Measurements from ENCODE around the gene TUBB2B.

The TUBB2B gene

DNA sequence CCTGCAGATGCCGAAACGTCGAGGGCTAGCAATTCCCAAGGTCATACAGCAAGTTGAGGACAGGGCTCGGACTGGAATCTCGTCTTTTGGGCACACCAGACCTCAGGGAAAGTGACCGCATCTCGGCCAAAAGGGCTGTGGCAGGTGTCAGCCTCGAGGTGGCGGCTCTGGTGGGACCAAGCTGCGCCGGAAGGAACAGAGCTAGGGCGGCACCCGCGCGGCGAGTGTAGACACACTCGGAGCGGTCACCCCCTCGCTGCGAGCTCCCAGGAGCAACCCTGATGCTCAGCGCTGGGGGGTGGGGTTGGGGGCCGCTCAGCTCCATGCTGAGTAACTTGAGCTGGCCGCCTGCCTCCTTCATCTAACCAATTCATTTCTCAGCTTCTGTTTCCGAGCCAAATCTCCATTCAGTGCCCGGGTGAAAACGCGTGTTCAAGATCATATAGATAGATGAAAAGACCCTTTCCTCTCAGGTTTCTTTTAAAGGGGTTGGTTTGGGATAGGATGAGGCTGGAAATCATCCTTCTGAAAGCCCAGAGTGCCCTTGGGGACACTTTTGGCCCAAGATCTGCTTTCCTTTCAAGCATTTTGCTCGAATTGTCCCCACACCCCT, 2.2 kb upstream of the TUBB2B start:
- TF ChIP-seq TAF1 (IDR thresholded peaks at IDR 0.05; ENCODE audit: low read depth) (no peak), CREB1 (IDR thresholded peaks at IDR 0.05; ENCODE audit: low read depth) (no peak), CEBPB (IDR thresholded peaks at IDR 0.05) (no peak)

DNA sequence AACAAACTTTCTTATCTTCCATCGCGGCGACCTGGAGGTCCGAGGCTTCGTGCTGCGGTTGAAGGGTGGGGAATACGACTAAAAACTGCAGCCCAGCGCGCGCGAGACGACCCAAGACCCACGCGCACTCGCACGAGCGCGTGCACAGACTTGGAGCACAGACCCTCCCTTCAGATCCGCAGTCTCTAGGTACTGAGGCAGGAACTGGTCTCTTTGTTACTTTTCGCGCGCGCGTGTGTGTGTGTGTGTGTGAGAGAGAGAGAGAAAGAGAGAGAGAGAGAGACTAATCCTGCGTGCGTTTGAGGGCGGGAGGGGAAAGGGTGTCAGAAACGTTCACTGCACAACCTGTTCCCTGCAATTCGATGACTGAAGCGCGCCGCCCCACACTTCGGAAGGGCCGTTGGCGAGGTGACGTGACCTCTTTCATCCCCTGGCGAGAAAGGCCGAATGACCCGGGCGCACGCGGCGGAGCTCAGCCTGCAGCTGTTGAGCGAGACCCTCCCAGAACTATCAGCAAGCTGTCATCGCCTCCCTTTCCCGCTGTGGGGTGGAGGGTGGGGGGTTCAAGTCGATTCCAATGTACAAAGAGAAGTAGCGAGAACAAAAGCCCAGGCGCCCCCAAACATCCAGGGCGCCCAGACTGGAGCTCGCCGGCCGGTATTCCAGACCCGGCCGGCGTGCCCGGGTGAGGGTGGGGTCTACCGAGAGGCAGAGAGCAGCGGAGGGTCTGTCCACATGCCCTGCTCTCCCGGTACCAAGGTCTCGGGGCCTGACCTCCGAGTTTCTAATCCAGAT, 1.5 kb upstream of the TUBB2B start:
- TF ChIP-seq NFIC (IDR thresholded peaks at IDR 0.05) (no peak), ZBTB7A (IDR thresholded peaks at IDR 0.05; ENCODE audit: low read depth) (peak; percentile 32; the same call in 1 of the 2 replicates), RAD21 (IDR thresholded peaks at IDR 0.05; ENCODE audit: low read depth) (no peak)
- TF ChIP-seq, protein P1, sequence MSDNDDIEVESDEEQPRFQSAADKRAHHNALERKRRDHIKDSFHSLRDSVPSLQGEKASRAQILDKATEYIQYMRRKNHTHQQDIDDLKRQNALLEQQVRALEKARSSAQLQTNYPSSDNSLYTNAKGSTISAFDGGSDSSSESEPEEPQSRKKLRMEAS (IDR thresholded peaks at IDR 0.05): 0 out of 2 replicates have a peak, but pooled peaks have one; percentile 27

DNA sequence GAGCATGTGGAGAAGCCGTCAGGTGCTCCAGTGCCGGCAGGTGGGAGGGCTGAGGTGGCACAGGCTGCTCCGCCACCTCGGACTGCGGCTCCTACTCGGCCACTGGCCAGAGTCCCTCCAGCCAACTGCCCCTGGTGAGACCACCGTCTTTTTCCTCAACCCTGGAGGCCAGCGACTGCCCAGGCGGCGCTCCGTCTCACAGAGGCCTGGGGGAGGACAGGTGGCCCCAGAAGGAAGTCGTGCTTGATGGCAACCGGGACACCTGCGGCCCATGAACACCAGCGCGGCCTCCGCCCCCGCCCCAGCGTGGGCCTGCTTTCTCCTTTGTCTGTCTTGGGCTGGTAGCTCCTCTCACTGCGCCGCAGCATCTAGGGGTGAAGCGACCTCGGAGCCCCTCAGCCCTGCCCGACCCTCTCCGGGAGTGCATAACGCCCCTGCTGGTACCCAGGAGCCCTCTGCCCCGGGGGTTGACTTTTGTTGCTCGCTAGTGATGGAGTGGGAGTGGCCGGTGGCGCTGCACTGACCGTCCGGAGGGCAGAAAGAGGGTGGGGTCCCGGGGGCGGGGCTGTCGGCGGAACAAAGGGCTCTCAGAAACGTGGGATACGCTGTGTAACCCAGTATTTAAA, 706 bp upstream of the TUBB2B start:
- TF ChIP-seq, protein P1 (IDR thresholded peaks at IDR 0.05): peak; percentile 63; the same call in 1 of the 2 replicates
- TF ChIP-seq, protein P2, sequence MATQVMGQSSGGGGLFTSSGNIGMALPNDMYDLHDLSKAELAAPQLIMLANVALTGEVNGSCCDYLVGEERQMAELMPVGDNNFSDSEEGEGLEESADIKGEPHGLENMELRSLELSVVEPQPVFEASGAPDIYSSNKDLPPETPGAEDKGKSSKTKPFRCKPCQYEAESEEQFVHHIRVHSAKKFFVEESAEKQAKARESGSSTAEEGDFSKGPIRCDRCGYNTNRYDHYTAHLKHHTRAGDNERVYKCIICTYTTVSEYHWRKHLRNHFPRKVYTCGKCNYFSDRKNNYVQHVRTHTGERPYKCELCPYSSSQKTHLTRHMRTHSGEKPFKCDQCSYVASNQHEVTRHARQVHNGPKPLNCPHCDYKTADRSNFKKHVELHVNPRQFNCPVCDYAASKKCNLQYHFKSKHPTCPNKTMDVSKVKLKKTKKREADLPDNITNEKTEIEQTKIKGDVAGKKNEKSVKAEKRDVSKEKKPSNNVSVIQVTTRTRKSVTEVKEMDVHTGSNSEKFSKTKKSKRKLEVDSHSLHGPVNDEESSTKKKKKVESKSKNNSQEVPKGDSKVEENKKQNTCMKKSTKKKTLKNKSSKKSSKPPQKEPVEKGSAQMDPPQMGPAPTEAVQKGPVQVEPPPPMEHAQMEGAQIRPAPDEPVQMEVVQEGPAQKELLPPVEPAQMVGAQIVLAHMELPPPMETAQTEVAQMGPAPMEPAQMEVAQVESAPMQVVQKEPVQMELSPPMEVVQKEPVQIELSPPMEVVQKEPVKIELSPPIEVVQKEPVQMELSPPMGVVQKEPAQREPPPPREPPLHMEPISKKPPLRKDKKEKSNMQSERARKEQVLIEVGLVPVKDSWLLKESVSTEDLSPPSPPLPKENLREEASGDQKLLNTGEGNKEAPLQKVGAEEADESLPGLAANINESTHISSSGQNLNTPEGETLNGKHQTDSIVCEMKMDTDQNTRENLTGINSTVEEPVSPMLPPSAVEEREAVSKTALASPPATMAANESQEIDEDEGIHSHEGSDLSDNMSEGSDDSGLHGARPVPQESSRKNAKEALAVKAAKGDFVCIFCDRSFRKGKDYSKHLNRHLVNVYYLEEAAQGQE (IDR thresholded peaks at IDR 0.05; ENCODE audit: low read depth): no peak
- peak; percentile 67 for TF ChIP-seq EGR1 (IDR thresholded peaks at IDR 0.05)

DNA sequence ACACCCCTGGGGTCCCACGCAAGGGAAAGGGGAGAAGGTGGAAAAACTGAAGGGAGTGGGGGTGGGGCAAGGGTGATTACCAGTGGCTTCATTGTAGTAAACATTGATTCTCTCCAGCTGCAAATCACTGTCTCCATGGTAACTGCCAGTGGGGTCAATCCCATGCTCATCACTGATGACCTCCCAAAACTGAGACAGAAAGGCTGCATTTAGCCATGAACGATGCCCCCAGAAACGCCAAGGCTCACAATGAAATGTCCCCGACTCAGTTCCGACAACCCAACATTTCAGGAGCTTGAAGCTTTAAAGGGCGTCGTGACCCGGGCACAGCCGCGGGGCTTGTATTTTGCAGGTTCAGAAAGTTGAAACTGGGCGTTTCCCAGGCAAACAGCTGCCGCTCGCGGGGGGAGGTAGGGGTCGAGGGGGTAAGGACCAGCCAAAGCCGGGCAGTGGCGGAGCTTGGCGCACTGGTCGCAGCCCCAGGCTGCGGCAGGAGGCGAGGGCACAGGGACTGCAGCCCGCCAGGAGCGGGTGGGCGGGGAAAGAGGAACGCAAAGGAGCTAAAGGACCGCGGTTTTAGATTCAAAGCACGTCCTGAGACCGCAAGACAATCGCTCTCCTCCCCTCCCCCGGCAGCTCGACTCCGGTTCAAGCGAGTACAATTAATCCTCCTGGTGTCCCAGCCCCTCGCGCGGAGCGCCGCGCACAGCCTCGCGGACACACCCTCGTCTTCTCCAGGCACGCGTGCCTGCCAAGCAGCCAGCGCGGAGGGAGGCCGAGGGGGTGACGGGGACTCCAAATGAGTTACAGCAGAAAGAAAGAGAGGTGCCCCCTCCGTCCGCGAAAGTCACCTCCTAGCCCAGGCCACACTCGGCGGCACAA, 731 bp downstream of the TUBB2B start:
- TF ChIP-seq FOXM1 (IDR thresholded peaks at IDR 0.05; ENCODE audit: borderline replicate concordance, low read depth) (no peak), TAF1 (IDR thresholded peaks at IDR 0.05; ENCODE audit: low read depth) (0 out of 2 replicates have a peak, but pooled peaks have one; percentile 10), EGR1 (IDR thresholded peaks at IDR 0.05) (no peak), TEAD4 (IDR thresholded peaks at IDR 0.05) (no peak), CEBPB (IDR thresholded peaks at IDR 0.05) (no peak)
- TF ChIP-seq, protein P1 (IDR thresholded peaks at IDR 0.05): peak; percentile 90
- TF ChIP-seq, protein P3, sequence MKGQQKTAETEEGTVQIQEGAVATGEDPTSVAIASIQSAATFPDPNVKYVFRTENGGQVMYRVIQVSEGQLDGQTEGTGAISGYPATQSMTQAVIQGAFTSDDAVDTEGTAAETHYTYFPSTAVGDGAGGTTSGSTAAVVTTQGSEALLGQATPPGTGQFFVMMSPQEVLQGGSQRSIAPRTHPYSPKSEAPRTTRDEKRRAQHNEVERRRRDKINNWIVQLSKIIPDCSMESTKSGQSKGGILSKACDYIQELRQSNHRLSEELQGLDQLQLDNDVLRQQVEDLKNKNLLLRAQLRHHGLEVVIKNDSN (IDR thresholded peaks at IDR 0.05): no peak

DNA sequence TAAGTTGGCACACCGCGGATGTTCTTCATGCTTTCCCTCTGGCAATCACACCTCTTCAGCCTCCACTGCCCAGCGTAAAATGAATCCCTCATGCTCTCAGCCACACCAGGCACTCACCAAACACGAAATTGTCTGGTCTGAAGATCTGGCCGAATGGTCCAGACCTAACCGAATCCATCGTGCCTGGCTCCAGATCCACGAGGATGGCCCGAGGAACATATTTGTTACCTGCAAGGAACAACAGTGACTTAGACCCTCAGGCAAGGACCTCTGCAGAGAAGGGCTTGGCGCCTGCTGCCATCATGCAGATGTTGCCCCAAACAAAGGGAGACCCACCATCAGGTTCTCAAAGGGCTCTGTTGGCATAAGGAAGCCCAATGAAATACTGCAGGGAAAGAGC, 1.4 kb downstream of the TUBB2B start:
- TF ChIP-seq FOXM1 (IDR thresholded peaks at IDR 0.05; ENCODE audit: borderline replicate concordance, low read depth) (no peak), RAD21 (IDR thresholded peaks at IDR 0.05; ENCODE audit: low read depth) (no peak), CEBPB (IDR thresholded peaks at IDR 0.05) (no peak), TCF12 (IDR thresholded peaks at IDR 0.05; ENCODE audit: low read depth) (no peak), EP300 (IDR thresholded peaks at IDR 0.05; ENCODE audit: borderline replicate concordance) (no peak), EGR1 (IDR thresholded peaks at IDR 0.05) (no peak), ZBTB7A (IDR thresholded peaks at IDR 0.05; ENCODE audit: low read depth) (no peak), TAF1 (IDR thresholded peaks at IDR 0.05; ENCODE audit: low read depth) (no peak), CREB1 (IDR thresholded peaks at IDR 0.05; ENCODE audit: low read depth) (no peak), TEAD4 (IDR thresholded peaks at IDR 0.05) (no peak), NFIC (IDR thresholded peaks at IDR 0.05) (no peak)
- TF ChIP-seq, protein P3 (IDR thresholded peaks at IDR 0.05): no peak

DNA sequence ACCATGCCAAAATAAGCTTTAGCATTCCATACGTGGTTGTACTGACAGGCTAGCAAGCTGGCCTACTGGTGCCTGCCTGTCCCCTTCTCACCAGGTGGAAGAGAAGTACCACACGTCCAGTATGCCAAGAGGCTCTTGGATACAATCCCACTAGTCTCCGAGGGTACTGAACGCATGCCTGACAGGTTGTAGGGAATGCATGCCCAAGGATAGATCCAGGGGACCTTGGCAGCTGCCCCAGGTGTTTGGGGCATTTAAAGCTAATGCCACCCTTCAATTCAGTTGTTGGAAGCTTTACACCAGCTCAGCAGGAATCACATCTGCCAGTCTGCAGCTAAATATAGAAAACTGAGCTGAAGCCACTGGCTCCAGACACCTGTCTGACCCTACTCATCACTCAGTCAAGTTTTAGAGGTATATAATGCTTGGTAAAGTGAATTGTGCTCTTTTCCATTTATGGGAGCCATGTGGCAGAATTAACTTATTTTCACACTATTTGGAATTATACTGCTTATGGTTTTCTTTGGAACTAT, 4.9 kb downstream of the TUBB2B start:
- TF ChIP-seq EP300 (IDR thresholded peaks at IDR 0.05; ENCODE audit: borderline replicate concordance) (no peak), CEBPB (IDR thresholded peaks at IDR 0.05) (no peak), TCF12 (IDR thresholded peaks at IDR 0.05; ENCODE audit: low read depth) (no peak)

DNA sequence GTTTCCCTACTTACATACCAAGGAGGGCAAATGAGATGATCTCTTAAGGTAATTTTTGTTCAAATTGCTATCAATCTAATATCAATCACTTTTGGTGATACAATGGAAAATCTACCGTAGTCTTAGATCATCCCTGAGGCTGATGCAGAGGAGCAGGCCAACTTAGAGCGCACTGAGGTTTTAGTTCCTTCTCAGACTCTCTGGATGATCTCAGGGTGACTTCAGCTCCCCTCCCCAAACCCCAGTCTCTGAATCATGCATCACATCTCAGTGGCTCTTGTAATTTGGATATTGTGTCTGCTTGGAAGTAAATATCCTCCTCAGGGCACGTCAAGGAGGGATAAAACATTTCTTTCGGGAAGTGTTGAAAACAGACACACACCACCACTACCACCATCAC, 5.9 kb downstream of the TUBB2B start:
- no peak for TF ChIP-seq TCF12 (IDR thresholded peaks at IDR 0.05; ENCODE audit: low read depth)
- TF ChIP-seq TEAD4 (IDR thresholded peaks at IDR 0.05): no peak
- TF ChIP-seq YY1 (IDR thresholded peaks at IDR 0.05; ENCODE audit: low read depth): no peak
- TF ChIP-seq, protein P3 (IDR thresholded peaks at IDR 0.05): no peak
- TF ChIP-seq ZBTB7A (IDR thresholded peaks at IDR 0.05; ENCODE audit: low read depth): no peak
- TF ChIP-seq CEBPB (IDR thresholded peaks at IDR 0.05): no peak
- TF ChIP-seq, protein P1 (IDR thresholded peaks at IDR 0.05): no peak
- TF ChIP-seq CREB1 (IDR thresholded peaks at IDR 0.05; ENCODE audit: low read depth): no peak
- TF ChIP-seq NFIC (IDR thresholded peaks at IDR 0.05): no peak
- no peak for TF ChIP-seq EGR1 (IDR thresholded peaks at IDR 0.05)
- TF ChIP-seq RAD21 (IDR thresholded peaks at IDR 0.05; ENCODE audit: low read depth): no peak
- TF ChIP-seq, protein P2 (IDR thresholded peaks at IDR 0.05; ENCODE audit: low read depth): no peak
- TF ChIP-seq TAF1 (IDR thresholded peaks at IDR 0.05; ENCODE audit: low read depth): no peak
- no peak for TF ChIP-seq FOXM1 (IDR thresholded peaks at IDR 0.05; ENCODE audit: borderline replicate concordance, low read depth)
- TF ChIP-seq EP300 (IDR thresholded peaks at IDR 0.05; ENCODE audit: borderline replicate concordance): no peak

Measured in Ishikawa (cell line).